Measurements from ENCODE around the gene NLE1. TPM values are rescaled to one million over a fixed set of nuclear protein-coding genes. Genes with fewer than 3 reads are reported as not detected.
A peak's percentile ranks its signal among the peaks of the same experiment; 100 is the strongest.
"Not testable (repeated sequence)": the region's sequence is repeated elsewhere in the genome, so short reads cannot be mapped to it uniquely, and the experiment has no call there.

NLE1 gene
- polyA plus RNA-seq (ENCODE audit: insufficient read length in 4 of 4): 10 to 100 TPM; 13.6 to 17.4 (median 15.6) TPM

GRCh38 chr17:35141681-35142466 lies at the start of gene NLE1:
TSS of gene NLE1 (minus strand) at chr17:35142303. CDS start at chr17:35142275, 28 bp downstream.
- DNase-seq (ENCODE audit: low read depth in 4 of 4, low spot score in 3 of 4): peak; percentile 45 to 54 (median 52)

DNA sequence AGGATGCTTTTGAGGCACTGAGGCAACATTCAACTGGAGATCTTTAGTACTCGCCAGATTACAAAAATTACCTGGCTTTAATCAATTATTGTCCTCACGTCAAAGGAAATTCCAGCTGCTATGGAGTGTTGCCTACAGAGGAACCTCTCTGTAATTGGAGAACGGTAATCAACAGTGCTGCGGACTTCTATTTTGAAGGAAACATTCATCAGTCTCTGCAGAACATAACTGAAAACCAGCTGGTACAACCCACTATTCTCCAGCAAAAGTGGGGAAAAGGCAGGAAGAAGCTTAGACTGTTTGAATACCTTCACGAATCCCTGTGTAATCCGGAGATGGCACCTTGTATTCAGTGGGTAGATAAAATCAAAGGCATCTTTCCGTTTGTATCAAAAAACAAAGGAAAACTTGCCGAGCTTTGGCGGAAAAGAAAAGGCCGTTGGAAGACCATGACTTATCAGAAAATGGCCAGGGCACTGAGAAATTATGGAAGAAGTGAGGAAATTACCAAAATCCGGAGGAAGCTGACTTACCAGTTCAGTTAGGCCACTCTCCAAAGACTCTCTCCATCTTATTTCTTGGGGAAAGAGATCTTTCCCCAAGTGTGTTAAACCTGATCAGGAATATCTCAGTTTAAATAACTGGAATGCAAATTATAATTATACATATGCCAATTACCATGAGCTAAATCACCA lies 49.0 kb upstream of the NLE1 start:
- DNase-seq (ENCODE audit: low read depth in 4 of 4, low spot score in 3 of 4): no peak

- DNase-seq (ENCODE audit: low read depth in 4 of 4, low spot score in 3 of 4): no peak
Measured at GRCh38 chr17:35189291-35189690, 47.2 kb upstream of the NLE1 start.

GRCh38 chr17:35188111-35188510 lies 46.0 kb upstream of the NLE1 start:
- DNase-seq (ENCODE audit: low read depth in 4 of 4, low spot score in 3 of 4): no peak

GRCh38 chr17:35187481-35187880 lies 45.4 kb upstream of the NLE1 start:
- DNase-seq (ENCODE audit: low read depth in 4 of 4, low spot score in 3 of 4): no peak

GRCh38 chr17:35185849-35186248 lies 43.7 kb upstream of the NLE1 start:
- no peak for DNase-seq (ENCODE audit: low read depth in 4 of 4, low spot score in 3 of 4)

DNA sequence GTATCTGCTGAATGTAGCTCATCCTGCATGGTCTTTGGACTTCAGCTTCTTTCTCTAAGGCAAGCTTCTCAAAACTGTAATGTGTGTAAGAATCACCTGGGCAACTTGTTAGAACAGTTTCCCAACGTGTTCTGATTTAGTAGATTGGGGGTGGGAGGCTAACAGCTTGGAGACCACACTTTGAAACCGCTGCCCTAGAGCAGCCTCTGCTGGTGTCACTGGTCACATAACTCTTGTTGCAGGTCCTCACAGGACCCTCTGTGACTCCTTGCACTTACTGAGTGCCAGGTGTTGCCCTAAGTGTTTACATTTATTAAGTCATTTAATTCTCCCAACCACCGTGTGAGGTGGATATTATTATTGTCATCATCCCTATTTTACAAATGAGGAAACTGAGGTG lies 42.2 kb upstream of the NLE1 start:
- DNase-seq (ENCODE audit: low read depth in 4 of 4, low spot score in 3 of 4): no peak

DNA sequence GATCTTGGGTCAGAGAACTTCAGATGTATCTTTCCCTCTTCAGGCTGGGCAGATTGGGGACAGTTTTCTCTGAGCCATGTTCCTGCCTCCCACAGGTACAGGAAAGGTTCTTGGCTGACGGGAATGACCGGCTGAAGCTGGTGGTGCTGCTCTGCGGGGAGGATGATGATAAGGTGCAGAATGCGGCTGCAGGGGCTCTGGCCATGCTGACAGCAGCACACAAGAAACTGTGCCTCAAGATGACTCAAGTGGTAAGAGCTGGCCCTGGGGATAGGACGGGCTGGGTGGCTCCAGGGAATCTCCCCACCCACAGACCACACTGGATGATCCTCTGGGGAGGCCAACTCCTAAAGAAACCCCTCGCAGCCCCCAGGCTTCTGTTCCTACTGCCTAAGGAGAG lies 41.2 kb upstream of the NLE1 start:
- DNase-seq (ENCODE audit: low read depth in 4 of 4, low spot score in 3 of 4): no peak

- DNase-seq (ENCODE audit: low read depth in 4 of 4, low spot score in 3 of 4): not testable (repeated sequence)
Measured at GRCh38 chr17:35179379-35179778, 37.3 kb upstream of the NLE1 start.

GRCh38 chr17:35176897-35177296 lies 34.8 kb upstream of the NLE1 start:
- no peak for DNase-seq (ENCODE audit: low read depth in 4 of 4, low spot score in 3 of 4)

GRCh38 chr17:35175638-35176415 lies 33.7 kb upstream of the NLE1 start:
- no peak for DNase-seq (ENCODE audit: low read depth in 4 of 4, low spot score in 3 of 4)

GRCh38 chr17:35174835-35175334 lies 32.8 kb upstream of the NLE1 start:
- DNase-seq (ENCODE audit: low read depth in 4 of 4, low spot score in 3 of 4): no peak

GRCh38 chr17:35172321-35172720 lies 30.2 kb upstream of the NLE1 start:
- not testable (repeated sequence) for DNase-seq (ENCODE audit: low read depth in 4 of 4, low spot score in 3 of 4)

- no peak for DNase-seq (ENCODE audit: low read depth in 4 of 4, low spot score in 3 of 4)
Measured at GRCh38 chr17:35171834-35172233, 29.7 kb upstream of the NLE1 start.

DNA sequence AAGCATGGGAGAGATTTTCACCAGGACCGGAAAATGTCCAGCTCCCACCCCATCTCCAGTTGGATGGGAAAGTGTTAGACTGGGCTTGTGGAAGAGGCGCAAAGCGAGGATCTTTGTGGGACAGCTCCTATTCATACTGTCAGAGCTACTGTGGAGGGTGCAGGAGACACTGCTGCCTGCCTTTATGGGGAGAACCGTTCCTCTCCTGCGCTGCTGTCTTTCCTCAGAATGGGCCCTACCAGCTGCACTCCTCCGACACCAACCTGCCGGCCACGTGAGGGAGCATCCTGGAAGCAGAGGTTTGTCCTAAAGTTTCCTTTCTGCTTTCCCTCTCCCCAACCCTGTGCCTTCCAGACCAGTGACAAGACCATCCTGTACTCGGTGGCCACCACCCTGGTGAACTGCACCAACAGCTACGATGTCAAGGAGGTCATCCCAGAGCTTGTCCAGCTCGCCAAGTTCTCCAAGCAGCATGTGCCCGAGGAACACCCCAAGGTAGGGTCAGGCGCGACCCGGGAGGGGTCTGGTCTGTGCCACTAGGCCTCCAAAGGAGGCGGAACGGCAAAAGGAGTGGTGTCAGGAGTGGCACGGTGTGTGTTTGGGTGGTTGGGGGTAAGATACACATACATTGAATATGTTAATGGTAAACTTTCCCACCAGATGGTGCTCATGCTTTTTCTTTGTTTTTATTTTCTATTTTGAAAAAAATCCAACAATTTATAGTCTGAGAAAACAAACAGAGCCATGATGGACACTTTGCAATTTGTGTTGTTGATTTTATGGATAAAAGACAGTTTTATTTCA lies 29.1 kb upstream of the NLE1 start:
- DNase-seq (ENCODE audit: low read depth in 4 of 4, low spot score in 3 of 4): no peak

DNA sequence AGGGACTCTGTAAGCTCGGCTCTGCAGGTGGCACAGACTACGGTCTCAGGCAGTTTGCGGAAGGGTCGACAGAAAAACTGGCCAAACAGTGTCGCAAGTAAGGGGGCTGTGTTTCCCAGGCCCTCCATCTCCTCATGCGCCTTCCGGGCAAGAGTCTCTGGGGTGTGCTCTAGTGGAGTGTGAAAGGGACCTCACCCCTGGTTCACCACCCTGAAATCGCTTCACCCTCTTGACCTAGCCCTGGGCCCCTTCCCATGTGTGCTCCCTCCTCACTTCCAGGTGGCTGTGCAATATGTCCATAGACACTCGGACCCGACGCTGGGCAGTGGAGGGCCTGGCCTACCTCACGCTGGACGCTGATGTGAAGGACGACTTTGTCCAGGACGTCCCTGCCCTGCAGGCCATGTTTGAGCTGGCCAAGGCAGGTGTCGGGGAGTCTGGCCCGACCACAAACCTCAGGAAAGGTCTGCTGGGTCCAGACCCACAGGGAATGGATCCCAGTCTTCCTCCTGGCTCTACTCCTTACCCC lies 27.8 kb upstream of the NLE1 start:
- no peak for DNase-seq (ENCODE audit: low read depth in 4 of 4, low spot score in 3 of 4)

DNA sequence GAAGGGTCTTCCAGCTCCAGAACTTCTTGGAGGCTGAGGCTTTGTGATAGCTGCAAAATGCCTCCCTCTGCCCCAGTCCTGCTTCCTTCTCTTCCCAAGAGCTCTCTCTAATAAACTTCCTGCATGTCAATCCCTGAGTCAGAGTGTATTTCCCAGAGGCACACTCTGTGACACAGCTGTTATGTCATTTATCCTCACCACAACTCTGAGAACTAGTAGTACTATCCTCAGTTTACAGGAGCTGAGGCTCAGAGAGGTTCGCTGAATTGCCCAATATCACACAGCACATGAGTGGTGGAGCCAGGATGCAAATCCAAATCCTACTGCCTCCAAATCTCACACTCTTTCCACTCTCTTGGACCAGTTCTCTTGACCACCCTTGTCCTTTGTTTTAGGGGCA lies 25.6 kb upstream of the NLE1 start:
- no peak for DNase-seq (ENCODE audit: low read depth in 4 of 4, low spot score in 3 of 4)

GRCh38 chr17:35167046-35167445 lies 24.9 kb upstream of the NLE1 start:
- DNase-seq (ENCODE audit: low read depth in 4 of 4, low spot score in 3 of 4): no peak

GRCh38 chr17:35166526-35166925 lies 24.4 kb upstream of the NLE1 start:
- no peak for DNase-seq (ENCODE audit: low read depth in 4 of 4, low spot score in 3 of 4)

- no peak for DNase-seq (ENCODE audit: low read depth in 4 of 4, low spot score in 3 of 4)
Measured at GRCh38 chr17:35164716-35165115, 22.6 kb upstream of the NLE1 start.

Data from left renal pelvis (tissue), 4 donors.